Endodermal cell (in vitro differentiated cells): ENCODE measurements around the gene POU6F2. TPM values are rescaled to one million over a fixed set of nuclear protein-coding genes. Genes with fewer than 3 reads are reported as not detected.

Experiments
- DNase-seq: peaks from one replicate; pipeline ENCODE4 v3.0.0-alpha.2; 2017
- H3K27ac ChIP-seq: 2 replicates; pipeline ENCODE4 v1.5.1; 2013; ENCODE audit warnings: mild to moderate bottlenecking, low read depth, low read length, moderate library complexity
- H3K27me3 ChIP-seq: 2 replicates; pipeline ENCODE4 v1.6.1; 2013; ENCODE audit warnings: mild to moderate bottlenecking, low read length, moderate library complexity; ENCODE audit not compliant: insufficient read depth, control insufficient read depth, poor library complexity, severe bottlenecking
- H3K36me3 ChIP-seq: 2 replicates; pipeline ENCODE4 v1.7.0; 2013; ENCODE audit warnings: mild to moderate bottlenecking, low read length, moderate library complexity; ENCODE audit not compliant: control insufficient read depth, insufficient read depth
- H3K4me1 ChIP-seq: one replicate; pipeline ENCODE4 v1.7.0; 2013; ENCODE audit warnings: low read length; ENCODE audit not compliant: control insufficient read depth, insufficient read depth
- H3K4me3 ChIP-seq: 2 replicates; pipeline ENCODE4 v1.5.1; 2013; ENCODE audit warnings: mild to moderate bottlenecking, low read length, moderate library complexity
- H3K9ac ChIP-seq: 2 replicates; pipeline ENCODE4 v1.6.1; 2013; ENCODE audit warnings: mild to moderate bottlenecking, low read length, moderate library complexity; ENCODE audit not compliant: poor library complexity, severe bottlenecking; ENCODE audit errors: extremely low read depth
- H3K9me3 ChIP-seq: 2 replicates; pipeline ENCODE4 v1.6.1; 2013; ENCODE audit warnings: mild to moderate bottlenecking, low read length, moderate library complexity; ENCODE audit not compliant: control insufficient read depth
- H3K27ac Mint-ChIP-seq: 2 replicates; pipeline ENCODE4 v1.8.0; 2020; ENCODE audit warnings: mixed read lengths
- H3K27me3 Mint-ChIP-seq: 2 replicates; pipeline ENCODE4 v1.8.0; 2021; ENCODE audit warnings: mild to moderate bottlenecking, mixed read lengths; ENCODE audit not compliant: insufficient read depth
- H3K36me3 Mint-ChIP-seq: 2 replicates; pipeline ENCODE4 v1.8.0; 2020; ENCODE audit warnings: low read depth, mixed read lengths
- H3K4me1 Mint-ChIP-seq: 2 replicates; pipeline ENCODE4 v1.8.0; 2020; ENCODE audit warnings: mixed read lengths
- H3K4me3 Mint-ChIP-seq: 2 replicates; pipeline ENCODE4 v1.8.0; 2020; ENCODE audit warnings: mild to moderate bottlenecking, moderate library complexity, mixed read lengths
- H3K9me3 Mint-ChIP-seq: 2 replicates; pipeline ENCODE4 v1.8.0; 2020; ENCODE audit warnings: mild to moderate bottlenecking, mixed read lengths
- CTCF ChIP-seq: fragments of 200-600 bp; sonication (generic); conservative IDR thresholded peaks from 2 replicates; pipeline ENCODE4 v1.5.0; 2021; ENCODE audit warnings: antibody characterized with exemption, mild to moderate bottlenecking
- WGBS, 2 experiments: methylation state at CpG; one replicate each; pipeline versions ENCODE4 v1.1.5 to v1.1.7; 2013; ENCODE audit warnings: missing lambda C conversion rate in 2 of 2, mixed read lengths in 1 of 2; ENCODE audit not compliant: insufficient coverage in 1 of 2, insufficient read length in 1 of 2; 5-methylcytosine and 5-hydroxymethylcytosine counted together
- total RNA-seq, 2 donors: library from RNA; stranded (reverse); fragmentation: NEBNext Ultra II Directional in 1 of 2; extraction: Animal tissue kit (Norgen Biotek cat#: 25700) in 1 of 2; gene quantifications; 2 replicates in 1 of 2; 3 replicates in 1 of 2; pipeline ENCODE4 v1.2.1, GENCODE V29; 2021

POU6F2 gene
- total RNA-seq, 2 donors from 2014 or later, result 6.0 to 10.0 TPM

- Histone ChIP-seq H3K27ac (no peak overlapping the region), H3K9ac (no peak overlapping the region), H3K27me3 (no peaks in the 10 kb centered on the region), H3K4me3 (no peak overlapping the region), H3K4me1 (no peaks in the 10 kb centered on the region), H3K36me3 (no peaks in the 10 kb centered on the region), H3K9me3 (no peaks in the 10 kb centered on the region)
- no peak overlapping the region for H3K4me3 Mint-ChIP-seq
- TF ChIP-seq CTCF, result no peak
- DNase-seq, result no peak
- no peaks in the 10 kb centered on the region for H3K27me3 Mint-ChIP-seq
- WGBS, 2 experiments, result 97 to 100% methylated on average over 1 to 2 of the region's 3 CpGs
- H3K9me3 Mint-ChIP-seq, result no peaks in the 10 kb centered on the region
- H3K27ac Mint-ChIP-seq, result no peak overlapping the region
- H3K36me3 Mint-ChIP-seq, result no peaks in the 10 kb centered on the region
- no peaks in the 10 kb centered on the region for H3K4me1 Mint-ChIP-seq
These were observed 365.1 kb downstream of the POU6F2 start for GRCh38 chr7:39342763-39343162.

GRCh38 chr7:39349452-39350123, 371.9 kb downstream of the POU6F2 start:
- Histone ChIP-seq H3K36me3 (no peaks in the 10 kb centered on the region), H3K4me1 (peaks cover 13% of the 10 kb centered on the region), H3K27me3 (no peaks in the 10 kb centered on the region), H3K4me3 (no peak overlapping the region), H3K9me3 (no peaks in the 10 kb centered on the region), H3K27ac (no peak overlapping the region), H3K9ac (no peak overlapping the region)
- Mint-ChIP-seq H3K4me1 (peaks cover 43% of the 10 kb centered on the region), H3K27me3 (no peaks in the 10 kb centered on the region), H3K9me3 (no peaks in the 10 kb centered on the region), H3K36me3 (no peaks in the 10 kb centered on the region), H3K4me3 (no peak overlapping the region), H3K27ac (no peak overlapping the region)
- WGBS, 2 experiments, result 87 to 88% methylated on average over 4 to 7 of the region's 7 CpGs
- no peak for DNase-seq
- TF ChIP-seq CTCF, result no peak

GRCh38 chr7:39353615-39354376, 376.1 kb downstream of the POU6F2 start:
- H3K4me3 ChIP-seq, result peak overlapping the region; percentile 15
- H3K36me3 ChIP-seq, result no peaks in the 10 kb centered on the region
- Mint-ChIP-seq H3K27ac (peak overlapping the region; percentile 95), H3K4me1 (peaks cover 62% of the 10 kb centered on the region), H3K27me3 (no peaks in the 10 kb centered on the region), H3K36me3 (no peaks in the 10 kb centered on the region), H3K9me3 (no peaks in the 10 kb centered on the region), H3K4me3 (peak overlapping the region; percentile 40)
- no peak for TF ChIP-seq CTCF
- H3K9ac ChIP-seq, result peak overlapping the region; percentile 30
- H3K27ac ChIP-seq, result peak overlapping the region; percentile 48
- H3K9me3 ChIP-seq, result no peaks in the 10 kb centered on the region
- H3K27me3 ChIP-seq, result no peaks in the 10 kb centered on the region
- H3K4me1 ChIP-seq, result peaks cover 18% of the 10 kb centered on the region
- DNase-seq, result peak; percentile 90
- WGBS, 2 experiments, result 0 to 9% methylated on average over 7 to 17 of the region's 17 CpGs
